NK-92 (cell line): Measurements from ENCODE around the gene TM4SF4.

Source experiments
- DNase-seq: peaks from one replicate; lab custom pipeline; 2025; ENCODE audit not compliant: unreplicated experiment; lab: John Stamatoyannopoulos, UW

Gene TM4SF4

GRCh38 chr3:149454746-149455145, 19.8 kb upstream of the TM4SF4 start:
- no peak for DNase-seq

GRCh38 chr3:149455366-149455765, 19.1 kb upstream of the TM4SF4 start:
- no peak for DNase-seq

DNA sequence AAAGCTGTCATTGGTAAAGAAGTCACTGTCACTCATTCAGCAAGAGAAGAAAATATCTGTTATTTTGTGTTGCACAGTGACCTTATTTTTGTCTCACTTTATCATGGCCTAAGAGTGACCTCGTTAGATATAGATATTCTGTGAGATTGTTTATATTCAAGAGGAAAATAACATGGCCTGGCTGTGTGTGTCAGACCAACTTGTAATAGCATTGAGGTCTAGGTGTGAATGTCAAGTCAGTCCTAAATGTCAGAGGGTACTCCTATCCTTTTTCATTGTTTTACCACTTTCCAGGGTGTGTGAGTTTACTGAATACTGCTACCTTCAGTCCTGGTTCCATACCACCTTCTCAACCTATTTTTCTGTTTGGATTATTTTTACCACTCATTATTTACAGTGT, 18.5 kb upstream of the TM4SF4 start:
- no peak for DNase-seq

GRCh38 chr3:149459491-149460059, 14.9 kb upstream of the TM4SF4 start:
- DNase-seq = no peak

DNA sequence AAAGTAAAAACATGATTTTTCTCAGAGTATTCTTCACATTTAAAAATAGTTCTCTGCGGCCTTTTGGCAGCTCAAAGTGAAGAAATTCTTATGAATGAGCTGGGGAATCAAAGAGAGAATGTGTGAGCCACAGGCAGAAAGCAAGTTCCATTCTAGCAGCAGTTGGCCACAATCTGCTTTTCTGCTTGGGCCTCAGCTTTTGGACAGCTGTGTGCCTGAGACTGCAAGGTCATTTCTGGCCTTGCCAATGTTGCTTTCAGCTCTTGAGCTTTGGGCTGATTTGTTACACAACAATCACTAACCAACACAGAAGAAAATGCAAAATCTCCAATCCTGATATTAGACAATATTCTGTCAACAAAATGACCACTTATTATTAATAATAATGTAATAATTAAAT, 14.4 kb upstream of the TM4SF4 start:
- DNase-seq = no peak

DNA sequence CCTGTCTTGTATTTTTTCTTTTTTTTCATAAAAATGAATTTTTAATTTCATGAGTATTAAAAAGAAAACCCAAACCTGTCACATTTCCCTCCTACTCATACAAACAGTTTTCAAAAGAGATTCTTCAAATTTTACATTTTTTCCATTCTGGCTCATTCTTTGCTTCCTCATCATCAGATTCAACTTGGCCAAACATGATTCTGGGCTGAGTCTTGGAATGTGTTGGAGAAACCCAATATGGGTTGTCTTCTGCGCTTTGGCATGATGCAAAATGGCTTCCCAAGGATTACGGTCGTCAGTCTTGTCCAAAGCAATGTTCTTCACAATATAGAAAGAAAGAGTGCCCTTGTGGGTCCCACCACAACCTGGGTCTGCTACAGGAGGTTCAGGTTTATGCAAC, 12.4 kb upstream of the TM4SF4 start:
- no peak for DNase-seq

DNA sequence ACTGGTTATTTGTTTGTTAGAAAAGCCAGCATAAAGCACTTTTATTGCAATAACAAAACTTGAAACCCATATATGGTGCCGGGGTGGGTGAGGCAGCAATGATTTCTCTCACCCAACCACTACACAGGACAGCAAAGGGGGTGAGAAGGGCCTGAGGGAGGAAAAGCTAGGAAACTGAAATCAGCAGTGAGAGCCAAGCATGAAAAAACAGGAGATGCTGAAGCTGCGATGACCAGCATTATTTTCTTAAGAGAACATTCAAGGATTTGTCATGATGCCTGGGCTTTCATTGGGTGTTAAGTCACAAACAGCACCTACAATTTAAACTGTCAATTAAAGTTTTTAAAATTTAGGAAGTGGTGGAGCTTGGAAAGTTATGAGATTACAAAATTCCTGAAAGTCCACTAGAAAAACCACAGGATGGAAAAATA, 11.9 kb upstream of the TM4SF4 start:
- DNase-seq = no peak

- no peak for DNase-seq
Observed at GRCh38 chr3:149463921-149464320, 10.6 kb upstream of the TM4SF4 start.

DNA sequence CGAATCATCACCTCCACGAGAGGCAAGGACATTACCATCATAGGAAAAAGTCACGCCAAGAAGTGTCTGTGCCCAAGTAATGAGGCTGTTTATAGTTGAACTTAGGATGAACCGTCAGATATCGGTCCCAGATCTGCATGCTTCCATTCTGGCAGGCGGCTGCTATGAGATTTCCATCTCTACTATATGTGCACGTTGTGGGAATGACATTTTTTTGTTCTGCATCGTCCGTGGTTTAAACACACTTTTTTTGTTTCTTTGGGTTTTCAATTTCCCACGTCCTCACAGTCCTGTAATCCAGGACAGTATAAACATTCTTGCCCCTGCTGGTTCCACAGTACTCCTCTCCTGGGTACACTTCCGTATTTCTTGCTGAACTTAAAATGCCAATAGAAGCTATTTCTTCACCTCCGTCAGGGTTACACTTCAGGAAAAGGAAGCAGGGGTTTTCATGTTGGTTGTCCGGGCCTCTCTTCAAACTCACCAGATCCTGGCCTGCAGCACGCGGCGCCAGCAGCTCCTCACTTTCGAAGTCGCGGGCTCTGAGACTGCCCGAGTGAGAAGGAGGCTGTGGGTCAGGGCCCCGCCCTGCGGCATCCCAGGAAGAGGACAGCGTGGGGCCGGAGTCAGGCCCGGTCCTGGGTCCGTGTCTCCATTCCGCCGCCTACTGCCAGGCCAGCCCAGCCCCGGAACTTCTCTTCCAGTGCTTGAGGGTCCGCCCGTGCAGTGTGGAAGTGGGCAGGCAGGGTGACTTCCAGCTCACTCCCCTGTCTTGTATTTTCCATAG, 9.8 kb upstream of the TM4SF4 start:
- DNase-seq = no peak

- DNase-seq = no peak
Observed at GRCh38 chr3:149465351-149465883, 9.1 kb upstream of the TM4SF4 start.

GRCh38 chr3:149466192-149466591, 8.3 kb upstream of the TM4SF4 start:
- DNase-seq = no peak

DNA sequence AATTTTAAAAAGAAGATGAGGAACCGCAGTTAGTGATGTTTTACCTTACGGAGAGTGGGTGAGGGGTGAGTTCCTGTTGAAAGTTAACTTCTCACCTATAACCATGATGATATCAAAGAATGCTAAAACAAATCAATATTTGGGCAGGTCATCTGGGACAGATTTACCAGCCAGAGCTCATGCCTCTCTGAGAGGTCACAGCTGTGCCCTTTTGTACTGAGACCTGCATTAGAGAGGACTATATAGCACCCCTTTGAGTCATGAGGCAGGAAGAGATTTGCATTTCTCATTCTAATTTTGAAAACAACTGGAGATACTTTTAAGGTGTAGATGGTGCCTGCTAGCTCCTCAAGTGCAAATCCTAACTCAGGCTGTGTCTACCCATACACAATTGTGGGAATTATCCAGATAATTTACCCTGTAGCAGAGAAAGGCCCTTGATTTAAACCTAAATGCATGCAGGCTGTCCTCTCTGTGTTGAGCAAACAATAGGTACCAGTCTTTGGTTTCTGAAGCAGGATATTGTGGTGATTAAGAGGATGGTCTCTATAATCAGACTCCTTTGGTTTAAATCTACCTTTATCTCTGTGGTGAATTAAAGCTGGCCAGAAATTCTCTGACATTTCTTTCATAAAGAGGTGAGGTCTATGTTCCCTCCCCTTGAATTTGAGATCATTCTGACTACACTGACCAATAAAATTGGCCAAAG, 5.8 kb upstream of the TM4SF4 start:
- no peak for DNase-seq

- DNase-seq = no peak
Observed at GRCh38 chr3:149470381-149470780, 4.1 kb upstream of the TM4SF4 start.

- no peak for DNase-seq
Observed at GRCh38 chr3:149472030-149472797, 2.3 kb upstream of the TM4SF4 start.

DNA sequence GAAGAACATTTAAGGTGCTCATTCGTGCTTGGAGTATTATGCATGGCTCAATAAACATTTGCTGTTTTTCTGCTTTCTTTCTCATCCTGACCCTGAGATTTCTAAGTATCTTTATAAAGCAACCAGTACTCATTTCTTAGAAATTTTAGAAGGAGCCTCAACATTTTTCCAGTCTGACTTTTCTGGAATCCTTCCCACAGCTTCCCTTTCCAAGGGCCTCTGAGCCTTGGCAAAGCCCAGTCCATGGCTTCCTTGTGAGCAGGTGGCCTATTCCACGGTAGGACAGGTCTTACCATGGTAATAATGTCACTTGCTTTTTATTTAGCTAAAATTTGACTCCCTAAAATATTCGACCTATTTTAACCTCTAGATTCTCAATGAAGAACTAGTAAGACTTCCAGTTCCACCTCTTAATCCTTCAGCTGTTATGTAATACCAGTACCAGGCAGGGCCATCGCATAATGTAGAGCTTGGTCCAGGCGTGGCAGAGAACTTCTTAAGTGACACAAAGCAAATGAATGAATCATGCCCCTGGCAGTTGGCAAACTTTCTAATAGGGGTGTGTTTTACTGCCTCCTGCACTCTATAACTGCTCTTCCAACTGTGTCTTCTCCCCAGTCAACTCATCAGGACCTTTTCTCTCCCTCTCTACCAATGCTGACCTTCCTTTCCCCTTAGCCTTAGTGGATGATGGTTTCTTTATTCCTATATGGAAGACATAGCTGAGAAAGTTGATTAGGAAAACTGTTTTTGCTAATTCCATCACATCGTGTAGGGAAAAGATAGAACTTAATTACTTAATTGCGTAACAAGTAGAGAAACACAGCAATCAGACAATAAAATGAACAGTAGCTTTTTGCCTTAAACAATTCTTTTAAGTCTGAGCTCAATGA, 894 bp upstream of the TM4SF4 start:
- no peak for DNase-seq

DNA sequence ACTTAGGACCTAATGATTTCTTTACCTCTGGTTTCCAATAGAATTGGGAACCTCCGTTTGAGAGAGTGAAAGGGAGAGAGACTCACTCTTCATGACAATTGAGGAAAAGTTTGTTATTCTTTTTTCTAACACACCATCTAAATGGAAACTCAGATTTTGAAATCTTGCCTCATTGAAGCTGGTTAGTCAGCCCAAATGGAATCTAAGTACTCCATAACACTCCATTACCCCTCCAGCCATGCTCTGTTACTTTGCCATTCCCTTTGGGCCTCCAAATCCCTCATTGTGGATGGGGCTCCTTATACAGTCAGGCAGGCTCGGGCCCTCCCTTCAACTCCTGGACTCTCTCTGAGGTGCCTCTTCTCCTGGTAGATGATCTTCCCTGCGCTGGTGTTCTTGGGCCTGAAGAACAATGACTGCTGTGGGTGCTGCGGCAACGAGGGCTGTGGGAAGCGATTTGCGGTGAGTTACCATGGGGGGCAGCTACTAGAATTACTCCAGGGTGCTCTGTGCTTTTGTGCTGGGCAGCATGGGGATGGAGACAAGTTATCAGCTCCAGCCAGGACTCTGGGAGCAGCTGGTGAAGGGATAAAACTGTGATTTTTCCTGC, 1.1 kb downstream of the TM4SF4 start:
- no peak for DNase-seq

DNA sequence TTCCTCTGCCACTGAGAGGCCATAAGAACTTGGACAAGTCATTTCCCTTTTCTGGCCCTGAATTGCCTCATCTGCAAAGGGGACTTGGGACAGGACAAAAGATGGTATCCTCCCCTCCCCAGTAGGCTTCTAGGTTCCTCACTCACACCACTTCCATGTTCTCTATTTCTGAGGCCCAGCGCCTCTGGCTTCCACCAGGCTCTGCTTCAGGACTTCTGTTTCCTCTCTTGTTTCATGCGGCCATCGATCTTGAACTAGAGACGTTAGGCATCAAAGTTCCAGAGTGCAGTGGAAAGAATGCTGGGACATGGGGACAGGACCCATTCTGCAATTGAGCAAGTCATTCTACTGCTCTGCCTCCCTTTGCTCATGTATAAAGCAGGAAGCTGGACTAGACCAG, 1.7 kb downstream of the TM4SF4 start:
- DNase-seq = no peak

- no peak for DNase-seq
Observed at GRCh38 chr3:149479621-149480325, 5.3 kb downstream of the TM4SF4 start.

DNA sequence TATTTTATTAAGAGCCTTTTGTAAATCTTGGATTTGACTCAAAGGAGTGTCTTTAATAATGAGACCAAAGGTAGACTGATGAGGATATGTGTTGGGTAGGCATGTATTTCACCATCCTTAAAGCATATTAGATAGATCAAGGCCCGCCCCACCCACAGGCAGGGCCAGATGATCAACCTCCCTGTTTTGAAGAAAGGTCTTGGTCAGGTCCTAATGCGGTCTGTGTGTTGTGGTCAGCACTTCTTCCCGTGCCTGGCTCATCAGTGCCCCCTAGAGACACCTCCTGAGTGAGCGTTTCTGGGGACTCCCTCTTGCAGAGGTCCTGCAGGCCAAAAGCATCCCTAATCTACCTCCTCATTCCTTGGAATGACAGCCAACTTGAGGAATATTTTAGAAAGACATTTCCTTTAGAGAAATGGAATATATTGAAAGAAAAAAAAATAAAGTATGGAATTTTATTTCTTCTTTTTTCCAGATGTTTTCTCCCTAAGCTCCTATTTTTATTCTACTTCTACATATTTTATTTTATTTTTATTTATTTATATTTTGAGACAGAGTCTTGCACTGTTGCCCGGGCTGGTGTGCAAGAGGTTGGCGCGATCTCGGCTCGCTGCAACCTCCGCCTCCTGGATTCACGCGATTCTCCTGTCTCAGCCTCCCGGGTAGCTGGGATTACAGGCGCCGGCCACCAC, 6.0 kb downstream of the TM4SF4 start:
- DNase-seq = no peak
